MCF 10A (cell line): ENCODE data around the gene MCUR1. TPM values are rescaled to one million over a fixed set of nuclear protein-coding genes. Genes with fewer than 3 reads are reported as not detected.
"Not testable (repeated sequence)": the region's sequence is repeated elsewhere in the genome, so short reads cannot be mapped to it uniquely, and the experiment has no call there.

Experiments
- BruUV-seq: library from RNA; stranded (reverse); fragments of 400-500 nt; replicated peaks from 2 replicates; lab custom pipeline; 2021; lab: Mats Ljungman, UMichigan
- CTCF ChIA-PET: fragments of 300-600 bp; sonication (Branson Sonifier 250); formaldehyde crosslinking; extraction: SDS; loops from one replicate; lab custom pipeline; 2021; ENCODE audit warnings: antibody characterized with exemption, inconsistent platforms; lab: Yijun Ruan, JAX
- POLR2A ChIA-PET: fragments of 300-600, 350-650 bp; sonication (Branson Sonifier 250); formaldehyde crosslinking; extraction: SDS; loops from one replicate; lab custom pipeline; 2020; ENCODE audit warnings: antibody characterized with exemption, inconsistent platforms; lab: Yijun Ruan, JAX
- DNase-seq: peaks from one replicate; pipeline ENCODE4 v3.0.0-alpha.2; 2018; ENCODE audit not compliant: unreplicated experiment
- H3K27ac Mint-ChIP-seq: one replicate; pipeline ENCODE4 v1.8.0; 2022; ENCODE audit warnings: mild to moderate bottlenecking, low read depth, mixed read lengths; ENCODE audit not compliant: unreplicated experiment
- H3K27me3 Mint-ChIP-seq: one replicate; pipeline ENCODE4 v1.8.0; 2022; ENCODE audit warnings: mixed read lengths; ENCODE audit not compliant: insufficient read depth, unreplicated experiment
- H3K36me3 Mint-ChIP-seq: one replicate; pipeline ENCODE4 v1.8.0; 2022; ENCODE audit warnings: mild to moderate bottlenecking, moderate library complexity, mixed read lengths; ENCODE audit not compliant: insufficient read depth, unreplicated experiment
- H3K4me1 Mint-ChIP-seq: one replicate; pipeline ENCODE4 v1.8.0; 2022; ENCODE audit warnings: mixed read lengths; ENCODE audit not compliant: insufficient read depth, unreplicated experiment
- H3K4me3 Mint-ChIP-seq: one replicate; pipeline ENCODE4 v1.8.0; 2022; ENCODE audit warnings: mild to moderate bottlenecking, moderate library complexity, mixed read lengths; ENCODE audit not compliant: unreplicated experiment
- H3K9me3 Mint-ChIP-seq: one replicate; pipeline ENCODE4 v1.8.0; 2022; ENCODE audit warnings: mixed read lengths; ENCODE audit not compliant: unreplicated experiment
- CTCF ChIP-seq: fragments of 200-600 bp; IDR thresholded peaks from one replicate; pipeline ENCODE4 v1.8.0; 2022; ENCODE audit warnings: antibody characterized with exemption, mild to moderate bottlenecking; ENCODE audit not compliant: unreplicated experiment
- intact Hi-C: fragments of 100-400 bp; cut with micrococcal nuclease; formaldehyde crosslinking; loops from 2 replicates; pipeline ENCODE4 v1.14.1; 2022
- total RNA-seq: library from RNA; stranded (reverse); gene quantifications from 2 replicates; pipeline ENCODE4 v1.2.3, GENCODE V29; 2022

MCUR1 gene
- total RNA-seq, 1 experiment from 2014 or later, result 30.4 TPM

GRCh38 chr6:13778028-13778427 is 36.3 kb downstream of the MCUR1 start:
- BruUV-seq, result no TSS peak
- no peaks in the 10 kb centered on the region for H3K9me3 Mint-ChIP-seq
- H3K36me3 Mint-ChIP-seq, result no peaks in the 10 kb centered on the region
- H3K27me3 Mint-ChIP-seq, result no peaks in the 10 kb centered on the region
- ChIA-PET POLR2A (interaction anchor here (0.7 to 1.4 kb wide), 3 partner anchors 25 to 593 kb away, joined by 3 to 4 read pairs (median 3); partner anchors contain the start of gene RANBP9), CTCF (interaction anchor here (2.3 kb wide), 1 partner anchor 17 kb away, joined by 12 read pairs; no protein-coding TSS in a partner anchor)
- no peak for DNase-seq
- intact Hi-C loops, result no loop called here
- no peak overlapping the region for H3K27ac Mint-ChIP-seq
- TF ChIP-seq CTCF, result no peak
- H3K4me3 Mint-ChIP-seq, result no peak overlapping the region
- H3K4me1 Mint-ChIP-seq, result no peaks in the 10 kb centered on the region

GRCh38 chr6:13776602-13777001 is 37.8 kb downstream of the MCUR1 start:
- H3K27me3 Mint-ChIP-seq, result no peaks in the 10 kb centered on the region
- CTCF ChIA-PET, result no interaction called here
- POLR2A ChIA-PET, result no interaction called here

GRCh38 chr6:13775466-13775865 is 38.9 kb downstream of the MCUR1 start:
- DNase-seq, H3K27ac Mint-ChIP-seq: not testable (repeated sequence)

More at GRCh38 chr6:13776602-13777001, 37.8 kb downstream of the MCUR1 start:
- no peaks in the 10 kb centered on the region for H3K4me1 Mint-ChIP-seq
- TF ChIP-seq CTCF, result no peak
- H3K4me3 Mint-ChIP-seq, result no peak overlapping the region
- intact Hi-C loops, result no loop called here
- no TSS peak for BruUV-seq
- no peak for DNase-seq
- H3K27ac Mint-ChIP-seq, result no peak overlapping the region
- no peaks in the 10 kb centered on the region for H3K36me3 Mint-ChIP-seq
- no peaks in the 10 kb centered on the region for H3K9me3 Mint-ChIP-seq

GRCh38 chr6:13772358-13773030 is 41.9 kb downstream of the MCUR1 start:
- CTCF ChIA-PET, BruUV-seq: not testable (repeated sequence)

More at GRCh38 chr6:13775466-13775865, 38.9 kb downstream of the MCUR1 start:
- BruUV-seq, H3K4me1 Mint-ChIP-seq, H3K27me3 Mint-ChIP-seq, intact Hi-C loops, H3K36me3 Mint-ChIP-seq, H3K4me3 Mint-ChIP-seq, H3K9me3 Mint-ChIP-seq, CTCF ChIA-PET: not testable (repeated sequence)
- POLR2A ChIA-PET, result interaction anchor here (0.7 kb wide), 1 partner anchor 27 kb away, joined by 3 read pairs; no protein-coding TSS in a partner anchor

GRCh38 chr6:13769655-13770053 is 44.7 kb downstream of the MCUR1 start:
- intact Hi-C loops, result no loop called here
- BruUV-seq, result no TSS peak
- Mint-ChIP-seq H3K9me3 (no peaks in the 10 kb centered on the region), H3K4me1 (peaks cover 10% of the 10 kb centered on the region), H3K36me3 (no peaks in the 10 kb centered on the region), H3K27me3 (no peaks in the 10 kb centered on the region), H3K27ac (no peak overlapping the region), H3K4me3 (no peak overlapping the region)
- CTCF ChIA-PET, result no interaction called here
- POLR2A ChIA-PET, result no interaction called here
- no peak for DNase-seq
- TF ChIP-seq CTCF, result no peak

More at GRCh38 chr6:13772358-13773030, 41.9 kb downstream of the MCUR1 start:
- H3K4me3 Mint-ChIP-seq, H3K27me3 Mint-ChIP-seq, H3K4me1 Mint-ChIP-seq, H3K9me3 Mint-ChIP-seq, H3K36me3 Mint-ChIP-seq, intact Hi-C loops, H3K27ac Mint-ChIP-seq, DNase-seq: not testable (repeated sequence)
- POLR2A ChIA-PET, result interaction anchor here (1.3 kb wide), 1 partner anchor 8 kb away, joined by 3 read pairs; no protein-coding TSS in a partner anchor
